Chondrocyte (in vitro differentiated cells): ENCODE results near the gene RNF10. TPM values are rescaled to one million over a fixed set of nuclear protein-coding genes. Genes with fewer than 3 reads are reported as not detected.
"Not testable (repeated sequence)": the region's sequence is repeated elsewhere in the genome, so short reads cannot be mapped to it uniquely, and the experiment has no call there.

Experiments used
- DNase-seq: peaks from one replicate; pipeline ENCODE4 v3.0.0; 2021; ENCODE audit warnings: mixed read lengths, low spot score
- H3K27ac Mint-ChIP-seq: one replicate; pipeline ENCODE4 v1.8.0; 2021; ENCODE audit warnings: mild to moderate bottlenecking, moderate library complexity, mixed read lengths; ENCODE audit not compliant: unreplicated experiment
- H3K27me3 Mint-ChIP-seq: 2 replicates; pipeline ENCODE4 v1.8.0; 2021; ENCODE audit warnings: low read depth, mixed read lengths
- H3K36me3 Mint-ChIP-seq: 2 replicates; pipeline ENCODE4 v1.8.0; 2021; ENCODE audit warnings: low read depth, mixed read lengths
- H3K4me1 Mint-ChIP-seq: 2 replicates; pipeline ENCODE4 v1.8.0; 2021; ENCODE audit warnings: low read depth, mild to moderate bottlenecking, mixed read lengths
- H3K4me3 Mint-ChIP-seq: one replicate; pipeline ENCODE4 v1.8.0; 2021; ENCODE audit warnings: mild to moderate bottlenecking, moderate library complexity, mixed read lengths; ENCODE audit not compliant: unreplicated experiment
- H3K9me3 Mint-ChIP-seq: 2 replicates; pipeline ENCODE4 v1.8.0; 2021; ENCODE audit warnings: low read depth, mixed read lengths
- CTCF ChIP-seq: fragments of 200-600 bp; sonication (generic); IDR thresholded peaks from 2 replicates; pipeline ENCODE4 v1.5.0; 2021; ENCODE audit warnings: antibody characterized with exemption, mild to moderate bottlenecking, moderate library complexity
- total RNA-seq: library from RNA; stranded (reverse); gene quantifications from 3 replicates; pipeline ENCODE4 v1.2.1, GENCODE V29; 2021

The RNF10 gene
- total RNA-seq, 1 donor from 2014 or later = 136 TPM

- no peak for TF ChIP-seq CTCF
- no peaks in the 10 kb centered on the region for H3K9me3 Mint-ChIP-seq
- H3K4me1 Mint-ChIP-seq = no peaks in the 10 kb centered on the region
- H3K27me3 Mint-ChIP-seq = no peaks in the 10 kb centered on the region
- no peak overlapping the region for H3K4me3 Mint-ChIP-seq
- no peak overlapping the region for H3K27ac Mint-ChIP-seq
- DNase-seq = no peak
- peaks cover 17% of the 10 kb centered on the region for H3K36me3 Mint-ChIP-seq
Measured at GRCh38 chr12:120508537-120508936, 25.6 kb upstream of the RNF10 start.

GRCh38 chr12:120514002-120514401 lies 20.2 kb upstream of the RNF10 start:
- no peak for DNase-seq
- no peak overlapping the region for H3K4me3 Mint-ChIP-seq
- no peaks in the 10 kb centered on the region for H3K9me3 Mint-ChIP-seq
- no peaks in the 10 kb centered on the region for H3K27me3 Mint-ChIP-seq
- H3K4me1 Mint-ChIP-seq = no peaks in the 10 kb centered on the region
- H3K36me3 Mint-ChIP-seq = peaks cover 14% of the 10 kb centered on the region
- no peak overlapping the region for H3K27ac Mint-ChIP-seq
- no peak for TF ChIP-seq CTCF

GRCh38 chr12:120515496-120515895 lies 18.7 kb upstream of the RNF10 start:
- Mint-ChIP-seq H3K4me1 (no peaks in the 10 kb centered on the region), H3K9me3 (no peaks in the 10 kb centered on the region), H3K36me3 (peaks cover 9% of the 10 kb centered on the region), H3K27ac (no peak overlapping the region), H3K4me3 (no peak overlapping the region), H3K27me3 (no peaks in the 10 kb centered on the region)
- TF ChIP-seq CTCF = no peak
- DNase-seq = no peak

- not testable (repeated sequence) for H3K27me3 Mint-ChIP-seq, H3K4me1 Mint-ChIP-seq, H3K4me3 Mint-ChIP-seq, H3K27ac Mint-ChIP-seq, H3K9me3 Mint-ChIP-seq, DNase-seq
- H3K36me3 Mint-ChIP-seq = peaks cover 11% of the 10 kb centered on the region
Measured at GRCh38 chr12:120519324-120519723, 14.8 kb upstream of the RNF10 start.

GRCh38 chr12:120522568-120522967 lies 11.6 kb upstream of the RNF10 start:
- Mint-ChIP-seq H3K9me3 (no peaks in the 10 kb centered on the region), H3K27ac (no peak overlapping the region), H3K4me1 (peaks cover 3% of the 10 kb centered on the region), H3K36me3 (peaks cover 3% of the 10 kb centered on the region), H3K27me3 (no peaks in the 10 kb centered on the region), H3K4me3 (no peak overlapping the region)
- no peak for TF ChIP-seq CTCF
- DNase-seq = no peak

GRCh38 chr12:120528861-120529525 lies 5.2 kb upstream of the RNF10 start, which contains the start of gene COQ5:
COQ5 (minus strand) TSS chr12:120529158; CDS start chr12:120529141, 17 bp downstream.
- peak; percentile 95 for DNase-seq
- peak within 1 kb of the TSS; percentile 100 for H3K27ac Mint-ChIP-seq
- no peak for TF ChIP-seq CTCF

More at GRCh38 chr12:120528861-120529525, 5.2 kb upstream of the RNF10 start, which contains the start of gene COQ5:
- Mint-ChIP-seq H3K4me1 (peaks cover 23% of the 10 kb centered on the region), H3K27me3 (no peaks in the 10 kb centered on the region), H3K36me3 (no peaks in the 10 kb centered on the region), H3K9me3 (no peaks in the 10 kb centered on the region), H3K4me3 (peak within 1 kb of the TSS; percentile 97)
